ENCODE results near the gene CXCL1. TPM values are rescaled to one million over a fixed set of nuclear protein-coding genes. Genes with fewer than 3 reads are reported as not detected.

CXCL1 gene
- total RNA-seq, 1 experiment from 2014 or later: 267 TPM

- DNase-seq (no peak), ATAC-seq (no peak)
- H3K4me3 ChIP-seq (ENCODE audit: low read length): no peak overlapping the region
- no peaks in the 10 kb centered on the region for H3K79me2 ChIP-seq (ENCODE audit: low read length)
- no peaks in the 10 kb centered on the region for H3K27me3 ChIP-seq (ENCODE audit: low read length)
- no peaks in the 10 kb centered on the region for H3K36me3 ChIP-seq (ENCODE audit: low read depth, low read length)
- POLR2A ChIA-PET (ENCODE audit: unreplicated experiment): interaction anchor here (0.6 kb wide), 1 partner anchor 165 kb away, joined by 3 read pairs; no protein-coding TSS in a partner anchor
- no peak for TF ChIP-seq EZH2 (IDR thresholded peaks at IDR 0.05; ENCODE audit: low read length, unreplicated experiment)
- no peak for TF ChIP-seq CTCF (conservative IDR thresholded peaks at IDR 0.05; ENCODE audit: low read depth, low read length)
- TF ChIP-seq EZH2phosphoT487 (IDR thresholded peaks at IDR 0.05; ENCODE audit: borderline replicate concordance, low read length): no peak
- H3K9me3 ChIP-seq (ENCODE audit: low read length): no peaks in the 10 kb centered on the region
- no peak overlapping the region for H2AFZ ChIP-seq (ENCODE audit: low read length)
- peaks cover 30% of the 10 kb centered on the region for H3K4me1 ChIP-seq (ENCODE audit: insufficient read depth, low read length)
- H3K4me2 ChIP-seq (ENCODE audit: low read length): no peak overlapping the region
- no TSS peak for BruUV-seq (replicated peaks)
- H3F3A ChIP-seq (ENCODE audit: low read length, unreplicated experiment): peaks cover 6% of the 10 kb centered on the region
- no peak overlapping the region for H3K27ac ChIP-seq (ENCODE audit: low read length)
- H4K20me1 ChIP-seq (ENCODE audit: low read length): no peaks in the 10 kb centered on the region
- no peak overlapping the region for H3K9ac ChIP-seq (ENCODE audit: low read length)
- CTCF ChIA-PET: no interaction called here
- H3K9me2 ChIP-seq (replicated peaks; ENCODE audit: low read length): no peaks in the 10 kb centered on the region
- intact Hi-C loops (cut with micrococcal nuclease): no loop called here
Measured at GRCh38 chr4:73847526-73848182, 21.5 kb upstream of the CXCL1 start.

DNA sequence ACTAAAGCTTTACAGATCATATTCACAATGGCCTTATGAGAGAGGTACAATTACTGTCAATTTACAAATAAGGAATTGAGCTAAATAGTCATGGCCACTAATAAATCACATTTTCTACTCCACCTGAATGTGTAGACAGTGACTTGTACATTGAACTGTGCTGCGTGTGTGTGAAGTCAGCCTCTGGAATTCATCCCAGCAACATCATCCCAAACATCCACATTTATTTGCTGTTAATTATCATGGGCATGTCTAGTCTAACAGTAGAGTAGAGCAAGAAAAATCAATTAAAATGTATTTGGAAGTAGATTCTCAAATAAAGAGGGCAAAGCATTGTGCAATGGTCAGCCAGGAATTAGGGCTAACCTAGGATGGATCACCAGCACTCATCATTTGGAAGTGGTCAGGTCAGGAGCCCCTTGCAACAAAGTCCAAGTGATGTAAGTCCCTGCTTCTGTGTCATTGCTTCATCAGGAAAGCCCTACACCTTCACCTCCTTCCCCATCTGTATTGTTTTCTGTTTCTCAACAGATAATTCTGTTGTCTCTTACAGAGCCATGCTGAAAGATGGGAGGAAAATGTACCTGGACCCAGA is 20.9 kb upstream of the CXCL1 start:
- Histone ChIP-seq H3K4me3 (ENCODE audit: low read length) (no peak overlapping the region), H3K9ac (ENCODE audit: low read length) (no peak overlapping the region), H3F3A (ENCODE audit: low read length, unreplicated experiment) (peaks cover 6% of the 10 kb centered on the region), H3K36me3 (ENCODE audit: low read depth, low read length) (no peaks in the 10 kb centered on the region), H3K4me1 (ENCODE audit: insufficient read depth, low read length) (peaks cover 24% of the 10 kb centered on the region), H3K9me2 (replicated peaks; ENCODE audit: low read length) (no peaks in the 10 kb centered on the region), H3K27ac (ENCODE audit: low read length) (no peak overlapping the region), H3K4me2 (ENCODE audit: low read length) (no peak overlapping the region), H3K9me3 (ENCODE audit: low read length) (no peaks in the 10 kb centered on the region), H4K20me1 (ENCODE audit: low read length) (no peaks in the 10 kb centered on the region), H3K27me3 (ENCODE audit: low read length) (no peaks in the 10 kb centered on the region), H3K79me2 (ENCODE audit: low read length) (no peaks in the 10 kb centered on the region), H2AFZ (ENCODE audit: low read length) (no peak overlapping the region)
- intact Hi-C loops (cut with micrococcal nuclease): no loop called here
- no peak for TF ChIP-seq EZH2phosphoT487 (IDR thresholded peaks at IDR 0.05; ENCODE audit: borderline replicate concordance, low read length)
- TF ChIP-seq CTCF (conservative IDR thresholded peaks at IDR 0.05; ENCODE audit: low read depth, low read length): no peak
- no peak for TF ChIP-seq EZH2 (IDR thresholded peaks at IDR 0.05; ENCODE audit: low read length, unreplicated experiment)
- POLR2A ChIA-PET (ENCODE audit: unreplicated experiment): no interaction called here
- ATAC-seq (no peak), DNase-seq (no peak)
- CTCF ChIA-PET: no interaction called here
- BruUV-seq (replicated peaks): no TSS peak
